SU-DHL-6 (cell line): Measurements from ENCODE around the gene PIN1.

Experiments
- CTCF ChIP-seq: fragments of 200-600 bp; sonication (generic); IDR thresholded peaks from one replicate; pipeline ENCODE4 v1.5.1; 2017; ENCODE audit warnings: antibody characterized with exemption, mild to moderate bottlenecking, low read length, moderate library complexity; ENCODE audit not compliant: insufficient read depth, poor library complexity, severe bottlenecking
- EZH2phosphoT487 ChIP-seq: fragments of 200-600 bp; sonication (generic), shearing (Covaris generic); conservative IDR thresholded peaks from 2 replicates; pipeline ENCODE4 v1.6.1; 2018; ENCODE audit warnings: mild to moderate bottlenecking, antibody characterized with exemption, low read length, moderate library complexity, mixed read lengths

GRCh38 chr19:9848762-9849161, 13.6 kb downstream of the PIN1 start:
- TF ChIP-seq CTCF (no peak), EZH2phosphoT487 (no peak)
